NCI-H1930 (cell line): ENCODE results near the gene PIP4K2A.
"Not testable (repeated sequence)": the region's sequence is repeated elsewhere in the genome, so short reads cannot be mapped to it uniquely, and the experiment has no call there.

Experiments used
- DNase-seq, 2 experiments: peaks; one replicate each; lab custom pipeline; 2025; lab: John Stamatoyannopoulos, UW

Gene PIP4K2A

GRCh38 chr10:22693860-22694259 is 20.5 kb downstream of the PIP4K2A start:
- no peak for DNase-seq

- no peak for DNase-seq
Measured at GRCh38 chr10:22693371-22693784, 21.0 kb downstream of the PIP4K2A start.

GRCh38 chr10:22692119-22692518 is 22.3 kb downstream of the PIP4K2A start:
- DNase-seq: not testable (repeated sequence)

- no peak for DNase-seq
Measured at GRCh38 chr10:22690614-22691431, 23.6 kb downstream of the PIP4K2A start.

GRCh38 chr10:22690158-22690557 is 24.2 kb downstream of the PIP4K2A start:
- no peak for DNase-seq

- no peak for DNase-seq
Measured at GRCh38 chr10:22686347-22686746, 28.0 kb downstream of the PIP4K2A start.

- DNase-seq: no peak
Measured at GRCh38 chr10:22685926-22686325, 28.5 kb downstream of the PIP4K2A start.

- DNase-seq: no peak
Measured at GRCh38 chr10:22684699-22685098, 29.7 kb downstream of the PIP4K2A start.

GRCh38 chr10:22683140-22683389 is 31.3 kb downstream of the PIP4K2A start:
- no peak for DNase-seq

GRCh38 chr10:22682237-22683139 is 31.9 kb downstream of the PIP4K2A start:
- no peak for DNase-seq

GRCh38 chr10:22681783-22682183 is 32.6 kb downstream of the PIP4K2A start:
- DNase-seq: no peak

GRCh38 chr10:22681301-22681700 is 33.1 kb downstream of the PIP4K2A start:
- no peak for DNase-seq

GRCh38 chr10:22679608-22680007 is 34.8 kb downstream of the PIP4K2A start:
- no peak for DNase-seq

- DNase-seq: no peak
Measured at GRCh38 chr10:22677333-22677732, 37.0 kb downstream of the PIP4K2A start.

- DNase-seq: no peak
Measured at GRCh38 chr10:22676435-22676834, 37.9 kb downstream of the PIP4K2A start.

GRCh38 chr10:22674573-22674930 is 39.8 kb downstream of the PIP4K2A start:
- DNase-seq: no peak

- no peak for DNase-seq
Measured at GRCh38 chr10:22673785-22674572, 40.4 kb downstream of the PIP4K2A start.

- no peak for DNase-seq
Measured at GRCh38 chr10:22673091-22673392, 41.3 kb downstream of the PIP4K2A start.

- DNase-seq: no peak
Measured at GRCh38 chr10:22672319-22673090, 41.9 kb downstream of the PIP4K2A start.

- no peak for DNase-seq
Measured at GRCh38 chr10:22670788-22671187, 43.6 kb downstream of the PIP4K2A start.

- no peak for DNase-seq
Measured at GRCh38 chr10:22669163-22669711, 45.1 kb downstream of the PIP4K2A start.

GRCh38 chr10:22667093-22667480 is 47.3 kb downstream of the PIP4K2A start:
- no peak for DNase-seq
